Ectodermal cell (in vitro differentiated cells): ENCODE measurements around the gene NBPF6.
"Not testable (repeated sequence)": the region's sequence is repeated elsewhere in the genome, so short reads cannot be mapped to it uniquely, and the experiment has no call there.

Experiments
- H3K27ac ChIP-seq: 2 replicates; pipeline ENCODE4 v1.7.0; 2013; ENCODE audit warnings: mild to moderate bottlenecking, low read depth, low read length; ENCODE audit not compliant: insufficient read depth, poor library complexity, severe bottlenecking
- H3K27me3 ChIP-seq: 2 replicates; pipeline ENCODE4 v1.7.0; 2013; ENCODE audit warnings: mild to moderate bottlenecking, low read length; ENCODE audit not compliant: insufficient read depth, control insufficient read depth, poor library complexity, severe bottlenecking
- H3K36me3 ChIP-seq: one replicate; pipeline ENCODE4 v1.7.0; 2013; ENCODE audit warnings: low read length; ENCODE audit not compliant: control insufficient read depth, insufficient read depth
- H3K4me1 ChIP-seq: one replicate; pipeline ENCODE4 v1.7.0; 2013; ENCODE audit warnings: low read length; ENCODE audit not compliant: control insufficient read depth, insufficient read depth
- H3K4me3 ChIP-seq: 2 replicates; pipeline ENCODE4 v1.7.0; 2013; ENCODE audit warnings: low read depth, low read length, control low read depth; ENCODE audit not compliant: insufficient read depth
- H3K9me3 ChIP-seq: 2 replicates; pipeline ENCODE4 v1.7.0; 2013; ENCODE audit warnings: mild to moderate bottlenecking, low read length, moderate library complexity; ENCODE audit not compliant: control insufficient read depth
- WGBS, 2 experiments: methylation state at CpG; one replicate each; pipeline ENCODE4 v1.1.7; 2013; ENCODE audit warnings: missing lambda C conversion rate in 2 of 2; 5-methylcytosine and 5-hydroxymethylcytosine counted together

The NBPF6 gene

GRCh38 chr1:108461758-108462157, 11.6 kb downstream of the NBPF6 start:
- not testable (repeated sequence) for H3K9me3 ChIP-seq, H3K4me3 ChIP-seq, H3K27me3 ChIP-seq, H3K36me3 ChIP-seq, H3K4me1 ChIP-seq, H3K27ac ChIP-seq
- no CpG with 5 or more reads among the region's 3 CpGs for WGBS, 2 experiments

GRCh38 chr1:108463962-108464361, 13.8 kb downstream of the NBPF6 start:
- not testable (repeated sequence) for H3K4me3 ChIP-seq, H3K27me3 ChIP-seq, H3K27ac ChIP-seq, H3K4me1 ChIP-seq, H3K36me3 ChIP-seq, H3K9me3 ChIP-seq
- no CpG with 5 or more reads among the region's 3 CpGs for WGBS, 2 experiments

GRCh38 chr1:108466166-108466565, 16.0 kb downstream of the NBPF6 start:
- WGBS, 2 experiments, result no CpG with 5 or more reads among the region's 8 CpGs
- not testable (repeated sequence) for H3K4me1 ChIP-seq, H3K27me3 ChIP-seq, H3K36me3 ChIP-seq, H3K27ac ChIP-seq, H3K4me3 ChIP-seq, H3K9me3 ChIP-seq

GRCh38 chr1:108467155-108467554, 17.0 kb downstream of the NBPF6 start:
- not testable (repeated sequence) for H3K27ac ChIP-seq, H3K36me3 ChIP-seq, H3K4me1 ChIP-seq, H3K9me3 ChIP-seq, H3K4me3 ChIP-seq, H3K27me3 ChIP-seq
- 92 to 100% methylated on average over 2 of the region's 5 CpGs for WGBS, 2 experiments

GRCh38 chr1:108470750-108471149, 20.6 kb downstream of the NBPF6 start:
- H3K27me3 ChIP-seq, H3K4me3 ChIP-seq, H3K27ac ChIP-seq, H3K4me1 ChIP-seq, H3K36me3 ChIP-seq, H3K9me3 ChIP-seq: not testable (repeated sequence)
- 78 to 86% methylated on average over 4 of the region's 4 CpGs for WGBS, 2 experiments

- not testable (repeated sequence) for H3K9me3 ChIP-seq, H3K36me3 ChIP-seq, H3K27ac ChIP-seq, H3K4me1 ChIP-seq, H3K4me3 ChIP-seq, H3K27me3 ChIP-seq
- WGBS, 2 experiments, result 97 to 98% methylated on average over 5 to 6 of the region's 6 CpGs
These were observed 24.4 kb downstream of the NBPF6 start for GRCh38 chr1:108474516-108474915.

- Histone ChIP-seq H3K4me3 (no peak overlapping the region), H3K4me1 (no peaks in the 10 kb centered on the region), H3K27me3 (no peaks in the 10 kb centered on the region), H3K9me3 (no peaks in the 10 kb centered on the region), H3K27ac (no peak overlapping the region), H3K36me3 (no peaks in the 10 kb centered on the region)
- 86 to 93% methylated on average over 1 to 2 of the region's 2 CpGs for WGBS, 2 experiments
These were observed 28.4 kb downstream of the NBPF6 start for GRCh38 chr1:108478429-108479015.

GRCh38 chr1:108482708-108483107, 32.6 kb downstream of the NBPF6 start:
- no peak overlapping the region for H3K4me3 ChIP-seq
- no peaks in the 10 kb centered on the region for H3K27me3 ChIP-seq
- no peak overlapping the region for H3K27ac ChIP-seq
- H3K4me1 ChIP-seq, result no peaks in the 10 kb centered on the region
- H3K9me3 ChIP-seq, result no peaks in the 10 kb centered on the region
- no peaks in the 10 kb centered on the region for H3K36me3 ChIP-seq
- 91 to 92% methylated on average over 1 of the region's 1 CpG for WGBS, 2 experiments

GRCh38 chr1:108485990-108486389, 35.8 kb downstream of the NBPF6 start:
- not testable (repeated sequence) for H3K36me3 ChIP-seq, H3K4me1 ChIP-seq, H3K27me3 ChIP-seq, H3K27ac ChIP-seq, H3K4me3 ChIP-seq, H3K9me3 ChIP-seq
- WGBS, 2 experiments, result 87 to 97% methylated on average over 4 to 5 of the region's 5 CpGs

GRCh38 chr1:108486707-108487106, 36.6 kb downstream of the NBPF6 start:
- not testable (repeated sequence) for H3K4me3 ChIP-seq, H3K27ac ChIP-seq, H3K4me1 ChIP-seq, H3K27me3 ChIP-seq, H3K9me3 ChIP-seq, H3K36me3 ChIP-seq
- WGBS, 2 experiments, result 93% methylated on average over 11 of the region's 11 CpGs

- not testable (repeated sequence) for H3K4me3 ChIP-seq, H3K9me3 ChIP-seq
- WGBS, 2 experiments, result 100% methylated on average over 1 of the region's 1 CpG
These were observed 44.9 kb downstream of the NBPF6 start for GRCh38 chr1:108495008-108495407.

More at GRCh38 chr1:108495008-108495407, 44.9 kb downstream of the NBPF6 start:
- not testable (repeated sequence) for H3K4me1 ChIP-seq, H3K27ac ChIP-seq, H3K36me3 ChIP-seq, H3K27me3 ChIP-seq
